Activated B cell treated with CpG ODN at 0.5 μM for 24 hours (primary cell): ENCODE results near the gene DHX15. TPM values are rescaled to one million over a fixed set of nuclear protein-coding genes. Genes with fewer than 3 reads are reported as not detected.

ENCODE experiments used
- ATAC-seq: fragments of 200-7000 bp; cut with Tn5 transposase; one replicate; pipeline ENCODE4 v1.10.0; 2021; ENCODE audit warnings: low read depth, mild to moderate bottlenecking, moderate library complexity
- CTCF ChIA-PET: fragments of 350-600 bp; sonication (Branson Sonifier 250); formaldehyde crosslinking; loops from one replicate; lab custom pipeline; 2021; ENCODE audit warnings: antibody characterized with exemption; lab: Charles Lee
- POLR2A ChIA-PET: fragments of 350-600 bp; sonication (Branson Sonifier 250); formaldehyde crosslinking; loops from one replicate; lab custom pipeline; 2021; ENCODE audit warnings: antibody characterized with exemption; lab: Charles Lee
- DNase-seq: peaks from one replicate; pipeline ENCODE4 v3.0.0; 2022
- H3K27ac Mint-ChIP-seq: one replicate; pipeline ENCODE4 v1.8.0; 2020; ENCODE audit warnings: mixed read lengths
- H3K27me3 Mint-ChIP-seq: one replicate; pipeline ENCODE4 v1.8.0; 2021; ENCODE audit warnings: mixed read lengths
- H3K36me3 Mint-ChIP-seq: one replicate; pipeline ENCODE4 v1.8.0; 2021; ENCODE audit warnings: low read depth, mixed read lengths
- H3K4me1 Mint-ChIP-seq: one replicate; pipeline ENCODE4 v1.8.0; 2021; ENCODE audit warnings: mixed read lengths
- H3K4me3 Mint-ChIP-seq: one replicate; pipeline ENCODE4 v1.8.0; 2020; ENCODE audit warnings: mild to moderate bottlenecking, mixed read lengths
- H3K9me3 Mint-ChIP-seq: one replicate; pipeline ENCODE4 v1.8.0; 2020; ENCODE audit warnings: mixed read lengths
- CTCF ChIP-seq: fragments of 200-600 bp; IDR thresholded peaks from one replicate; pipeline ENCODE4 v1.8.0; 2022; ENCODE audit warnings: antibody characterized with exemption, mild to moderate bottlenecking
- intact Hi-C: fragments of 100-400 bp; cut with micrococcal nuclease; formaldehyde crosslinking; loops from one replicate; pipeline ENCODE4 v1.15.1; 2024
- total RNA-seq: library from RNA; stranded (reverse); gene quantifications from 2 replicates; pipeline ENCODE4 v1.2.3, GENCODE V29; 2022

DHX15 gene
- total RNA-seq, 1 donor from 2014 or later, result 163 TPM

GRCh38 chr4:24607334-24607733 is 23.0 kb upstream of the DHX15 start:
- Mint-ChIP-seq H3K27me3 (peaks cover 3% of the 10 kb centered on the region), H3K4me3 (no peak overlapping the region), H3K9me3 (peaks cover 6% of the 10 kb centered on the region), H3K27ac (no peak overlapping the region), H3K36me3 (no peaks in the 10 kb centered on the region), H3K4me1 (no peaks in the 10 kb centered on the region)
- ChIA-PET CTCF (no interaction called here), POLR2A (no interaction called here)
- ATAC-seq, result no peak
- no peak for DNase-seq
- no peak for TF ChIP-seq CTCF
- intact Hi-C loops, result no loop called here

GRCh38 chr4:24605216-24605615 is 20.9 kb upstream of the DHX15 start:
- no peak for TF ChIP-seq CTCF
- ChIA-PET CTCF (no interaction called here), POLR2A (no interaction called here)
- DNase-seq (no peak), ATAC-seq (no peak)
- no peaks in the 10 kb centered on the region for H3K4me1 Mint-ChIP-seq
- H3K36me3 Mint-ChIP-seq, result no peaks in the 10 kb centered on the region
- H3K27me3 Mint-ChIP-seq, result peaks cover 9% of the 10 kb centered on the region
- intact Hi-C loops, result no loop called here
- H3K27ac Mint-ChIP-seq, result no peak overlapping the region
- no peak overlapping the region for H3K4me3 Mint-ChIP-seq
- H3K9me3 Mint-ChIP-seq, result peaks cover 6% of the 10 kb centered on the region

GRCh38 chr4:24604558-24605214 is 20.3 kb upstream of the DHX15 start:
- no peak overlapping the region for H3K4me3 Mint-ChIP-seq
- H3K9me3 Mint-ChIP-seq, result peaks cover 6% of the 10 kb centered on the region
- ChIA-PET POLR2A (no interaction called here), CTCF (no interaction called here)
- H3K36me3 Mint-ChIP-seq, result no peaks in the 10 kb centered on the region
- intact Hi-C loops, result no loop called here
- no peaks in the 10 kb centered on the region for H3K4me1 Mint-ChIP-seq
- ATAC-seq (no peak), DNase-seq (no peak)
- peaks cover 12% of the 10 kb centered on the region for H3K27me3 Mint-ChIP-seq
- TF ChIP-seq CTCF, result no peak
- no peak overlapping the region for H3K27ac Mint-ChIP-seq

- no peak for ATAC-seq
- intact Hi-C loops, result no loop called here
These were observed 19.0 kb upstream of the DHX15 start for GRCh38 chr4:24603343-24603742.

GRCh38 chr4:24601121-24601520 is 16.8 kb upstream of the DHX15 start:
- POLR2A ChIA-PET, result no interaction called here
- no peaks in the 10 kb centered on the region for H3K36me3 Mint-ChIP-seq
- H3K4me3 Mint-ChIP-seq, result no peak overlapping the region
- no peak for TF ChIP-seq CTCF
- DNase-seq, result no peak
- H3K27ac Mint-ChIP-seq, result no peak overlapping the region
- ATAC-seq, result no peak
- intact Hi-C loops, result no loop called here
- H3K4me1 Mint-ChIP-seq, result no peaks in the 10 kb centered on the region
- CTCF ChIA-PET, result no interaction called here
- H3K9me3 Mint-ChIP-seq, result peaks cover 6% of the 10 kb centered on the region
- H3K27me3 Mint-ChIP-seq, result peaks cover 11% of the 10 kb centered on the region

More at GRCh38 chr4:24603343-24603742, 19.0 kb upstream of the DHX15 start:
- Mint-ChIP-seq H3K36me3 (no peaks in the 10 kb centered on the region), H3K27me3 (peaks cover 12% of the 10 kb centered on the region), H3K4me3 (no peak overlapping the region), H3K27ac (no peak overlapping the region), H3K9me3 (peaks cover 6% of the 10 kb centered on the region), H3K4me1 (no peaks in the 10 kb centered on the region)
- no peak for DNase-seq
- POLR2A ChIA-PET, result no interaction called here
- CTCF ChIA-PET, result no interaction called here
- TF ChIP-seq CTCF, result no peak
